HG03159 (cell line): ENCODE measurements around the gene STAG1.
A peak's percentile ranks its signal among the peaks of the same experiment; 100 is the strongest.
"Not testable (repeated sequence)": the region's sequence is repeated elsewhere in the genome, so short reads cannot be mapped to it uniquely, and the experiment has no call there.

ENCODE experiments used
- ATAC-seq: cut with Tn5 transposase; IDR thresholded peaks from one replicate; pipeline ENCODE4 v1.9.1; 2021; ENCODE audit warnings: mild to moderate bottlenecking, moderate library complexity; ENCODE audit not compliant: unreplicated experiment

The STAG1 gene

DNA sequence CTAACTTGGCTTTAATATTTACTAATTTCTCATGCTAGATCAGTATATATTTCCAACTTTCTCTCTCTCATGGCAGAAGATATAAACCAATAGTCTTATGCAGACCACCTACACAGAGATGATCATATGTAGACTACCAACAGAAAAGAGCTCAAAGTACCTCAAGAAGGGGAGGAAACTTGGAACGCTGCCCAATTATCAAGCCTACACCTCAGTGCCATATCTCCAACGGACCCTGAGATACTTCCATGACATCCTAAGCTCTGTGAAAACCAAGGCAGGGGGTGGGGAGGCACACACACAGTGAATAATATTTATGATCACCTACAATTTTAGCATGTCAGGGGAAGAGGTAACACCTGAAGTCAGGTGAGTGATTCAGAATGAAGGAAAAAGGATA lies 100.6 kb downstream of the STAG1 start:
- ATAC-seq: no peak

DNA sequence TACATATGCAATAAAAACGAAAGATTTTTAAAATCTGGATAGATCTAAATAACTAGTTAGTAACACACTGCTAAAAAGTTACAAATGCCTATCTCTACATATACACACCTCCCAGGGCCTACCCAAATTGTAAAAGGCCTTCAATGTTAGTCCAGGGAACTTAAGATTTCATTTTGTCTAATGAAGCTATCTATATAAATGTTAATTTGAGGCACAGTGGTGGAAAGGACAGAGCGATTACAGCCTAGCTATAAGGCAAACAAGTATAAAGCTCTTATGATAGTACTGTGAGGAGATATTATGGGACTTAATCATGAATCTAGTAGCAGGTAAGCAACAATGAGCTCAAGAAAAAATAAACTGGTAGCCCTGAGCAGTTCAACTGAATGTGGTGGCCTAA lies 101.7 kb downstream of the STAG1 start:
- ATAC-seq: no peak

DNA sequence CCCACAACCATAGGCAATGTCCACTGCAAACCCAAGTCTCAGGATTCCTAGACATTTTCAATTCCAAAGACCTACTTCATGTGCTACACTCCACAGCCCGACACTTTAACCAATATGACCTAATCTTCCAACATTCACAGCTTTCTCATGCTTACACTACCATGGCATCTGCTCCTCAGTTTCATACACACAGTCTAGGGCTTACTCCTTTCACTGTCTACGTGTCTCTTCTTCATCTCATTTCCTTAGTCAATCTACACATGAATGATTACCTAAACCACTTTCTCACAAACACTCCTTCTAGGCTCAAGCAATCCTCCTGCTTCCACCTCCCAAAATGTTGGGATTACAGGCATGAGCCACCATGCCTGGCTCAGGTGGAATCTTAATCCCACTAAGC lies 106.3 kb downstream of the STAG1 start:
- ATAC-seq: peak; percentile 64

DNA sequence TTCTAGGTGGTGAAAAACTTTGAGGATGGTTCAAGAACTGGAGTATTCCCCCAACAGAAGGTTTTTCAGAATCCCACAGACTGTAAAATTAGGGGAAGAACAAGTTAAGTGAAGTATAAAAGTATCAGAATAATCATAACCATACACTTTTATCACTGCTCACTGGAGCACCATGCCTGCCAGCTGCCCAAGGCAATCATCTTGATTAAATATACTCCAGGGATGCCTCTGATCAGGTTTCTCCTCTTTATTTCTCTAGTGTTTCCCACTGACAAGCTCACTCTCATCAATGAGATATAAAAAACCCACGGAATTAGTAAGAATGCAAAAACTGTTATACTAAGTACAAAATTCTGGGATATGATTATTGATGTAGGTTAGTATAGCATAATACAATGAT lies 108.0 kb downstream of the STAG1 start:
- no peak for ATAC-seq

DNA sequence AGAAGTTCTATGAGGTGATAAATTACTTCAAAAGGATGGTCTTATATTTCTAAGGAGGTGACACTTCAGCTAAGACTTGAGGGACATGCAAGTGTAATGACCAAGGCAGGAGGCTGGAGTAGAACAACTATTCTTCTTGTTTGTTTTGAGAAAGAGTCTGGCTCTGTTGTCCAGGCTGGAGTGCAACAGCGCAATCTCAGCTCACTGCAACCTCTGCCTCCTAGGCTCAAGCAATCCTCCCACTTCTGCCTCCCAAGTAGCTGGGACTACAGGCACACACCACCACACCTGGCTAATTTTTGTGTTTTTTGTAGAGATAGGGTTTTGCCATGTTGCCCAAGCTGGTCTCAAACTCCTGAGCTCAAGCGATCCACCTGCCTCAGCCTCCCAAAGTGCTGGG lies 108.8 kb downstream of the STAG1 start:
- ATAC-seq: not testable (repeated sequence)

DNA sequence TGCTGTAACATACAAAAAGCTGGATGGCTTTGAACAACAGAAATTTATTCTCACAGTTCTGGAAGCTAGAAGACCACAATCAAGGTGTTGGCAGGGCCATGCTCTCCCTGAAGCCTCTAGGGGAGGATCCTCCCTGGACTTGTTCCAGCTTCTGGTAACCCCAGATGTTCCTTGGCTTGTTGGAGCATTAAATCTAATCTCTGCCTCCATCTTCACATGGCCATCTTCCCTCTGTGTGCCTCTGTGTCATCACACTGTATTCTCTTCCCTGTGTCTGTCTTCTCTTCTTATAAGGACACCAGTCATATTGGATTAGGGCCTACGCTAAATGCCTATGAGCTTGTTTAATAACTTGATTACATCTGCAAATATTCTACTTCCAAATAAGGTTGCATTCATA lies 109.5 kb downstream of the STAG1 start:
- no peak for ATAC-seq

DNA sequence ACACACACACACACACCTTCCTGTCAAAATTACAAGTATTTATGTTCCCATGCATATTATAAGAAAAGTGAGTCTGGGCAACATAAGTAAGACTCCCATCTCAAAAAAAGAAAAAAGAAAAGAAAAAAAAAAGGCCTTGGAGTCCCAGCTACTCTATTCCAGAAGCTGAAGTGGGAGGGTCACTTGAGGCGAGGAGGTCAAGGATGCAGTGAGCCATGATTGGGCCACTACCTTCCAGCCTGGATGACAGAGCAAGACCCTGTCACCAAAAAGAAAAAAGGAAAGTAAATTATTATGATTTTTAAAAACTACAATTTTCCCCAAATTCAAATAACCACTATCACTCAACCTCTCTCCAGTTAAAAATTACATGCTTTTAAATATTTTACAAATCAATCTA lies 113.1 kb downstream of the STAG1 start:
- ATAC-seq: no peak

DNA sequence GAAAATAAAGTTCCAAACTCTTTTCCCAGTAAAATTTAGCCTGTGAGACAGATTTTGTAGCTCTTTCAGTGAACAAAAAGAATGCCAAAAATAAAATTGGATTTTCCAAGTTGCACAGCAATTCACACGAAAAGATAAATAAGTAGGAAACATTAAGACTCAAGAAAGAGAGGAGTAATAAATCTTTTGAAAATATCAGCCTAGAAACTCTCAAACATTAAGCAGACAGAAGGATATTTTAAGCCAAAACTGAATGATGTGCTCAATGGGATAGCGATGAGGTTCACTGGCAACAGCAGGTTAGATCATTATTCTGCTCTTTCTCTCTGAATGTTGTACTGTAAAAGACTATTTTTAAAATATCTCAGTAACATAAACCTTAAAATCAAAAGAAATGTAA lies 115.0 kb downstream of the STAG1 start:
- no peak for ATAC-seq

DNA sequence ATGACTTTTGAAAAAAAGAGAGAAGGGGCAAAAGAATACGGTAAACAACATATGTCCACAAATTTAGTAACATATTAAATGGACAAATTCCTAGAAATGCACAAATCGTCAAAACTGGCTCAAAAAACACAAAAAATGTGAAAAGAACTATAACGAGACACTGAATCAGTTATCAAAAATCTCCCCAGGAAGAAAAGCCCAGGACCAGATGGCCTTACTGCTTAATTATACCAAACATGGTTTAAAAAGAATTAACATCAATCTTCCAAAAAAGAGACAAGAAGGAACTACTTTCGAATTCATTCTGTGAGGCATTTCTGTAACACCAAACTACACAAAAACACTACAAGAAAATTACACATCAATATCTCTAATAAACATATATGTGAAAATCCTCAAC lies 117.4 kb downstream of the STAG1 start:
- no peak for ATAC-seq

DNA sequence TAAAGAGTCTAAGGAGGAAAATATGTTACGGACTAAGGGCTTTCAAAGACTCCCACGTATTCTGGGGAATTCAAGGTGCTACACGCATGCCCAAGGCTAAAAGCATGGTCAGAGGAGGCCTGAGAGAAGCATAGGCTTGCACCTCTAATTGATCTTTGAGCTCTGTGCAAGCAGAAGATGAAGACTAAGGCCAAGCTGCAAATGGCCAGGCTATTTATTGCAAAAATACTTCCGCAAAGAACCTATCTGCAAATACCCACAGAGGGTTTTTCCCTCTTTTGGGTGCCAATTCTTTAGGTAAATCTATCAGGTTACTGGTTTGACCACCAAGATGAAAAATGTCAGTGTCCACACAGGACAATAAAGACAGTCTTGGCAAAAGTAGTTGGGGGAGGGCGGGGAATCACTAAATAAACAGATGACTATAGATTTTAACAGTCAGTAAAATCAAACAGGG lies 119.5 kb downstream of the STAG1 start:
- no peak for ATAC-seq

DNA sequence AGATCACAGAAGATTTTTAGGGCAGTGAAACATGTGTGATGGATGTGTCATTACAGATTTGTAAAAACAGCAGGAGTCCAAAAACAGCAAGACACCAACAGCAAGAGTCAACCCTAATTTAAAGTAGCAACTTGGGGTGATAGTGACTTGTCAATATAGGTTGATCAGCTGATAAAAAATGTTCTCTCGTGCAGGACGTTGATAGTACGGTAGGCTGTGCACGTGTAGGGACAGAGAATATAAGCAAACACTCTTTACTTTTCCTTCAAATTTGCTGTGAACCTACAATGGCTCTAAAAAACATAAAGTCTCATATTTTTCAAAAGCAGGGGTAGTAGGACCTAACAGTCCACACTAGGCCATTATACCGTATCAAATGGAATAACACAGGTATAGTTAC lies 120.8 kb downstream of the STAG1 start:
- ATAC-seq: no peak

DNA sequence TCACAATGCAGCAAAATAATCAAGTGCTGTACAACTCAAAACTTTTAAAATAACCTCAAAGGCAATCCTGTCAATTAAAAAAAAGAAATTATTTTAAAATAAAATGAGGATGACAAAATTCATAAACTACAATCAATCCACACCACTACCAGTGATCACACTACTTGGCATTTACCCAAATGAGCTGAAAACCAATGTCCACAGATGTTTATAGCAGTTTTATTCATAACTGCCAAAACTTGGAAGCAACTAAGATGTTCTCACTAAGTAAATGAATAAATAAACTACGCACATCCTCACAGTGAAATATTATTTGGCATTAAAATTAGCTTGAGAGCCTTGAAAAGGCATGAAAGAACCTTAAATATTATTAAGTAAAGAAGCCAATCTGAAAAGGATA lies 121.3 kb downstream of the STAG1 start:
- ATAC-seq: no peak

DNA sequence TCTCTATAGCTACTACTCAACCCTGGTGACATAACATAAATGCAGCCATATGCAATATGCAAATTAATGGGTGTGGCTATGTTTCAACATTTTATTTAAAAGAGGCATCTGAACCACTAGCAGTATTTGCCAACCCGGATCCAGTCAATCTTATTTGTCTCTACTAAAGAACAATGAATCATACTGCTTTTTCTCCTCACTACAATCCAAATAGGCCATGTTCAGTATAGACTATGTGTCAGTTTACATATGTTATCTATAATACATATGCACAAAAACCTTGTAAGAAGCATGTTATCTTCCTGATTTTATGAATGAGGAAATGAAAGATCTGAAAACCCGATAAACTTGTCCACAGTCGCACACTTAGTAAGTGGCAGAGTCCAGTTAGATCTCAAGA lies 125.7 kb downstream of the STAG1 start:
- ATAC-seq: no peak

DNA sequence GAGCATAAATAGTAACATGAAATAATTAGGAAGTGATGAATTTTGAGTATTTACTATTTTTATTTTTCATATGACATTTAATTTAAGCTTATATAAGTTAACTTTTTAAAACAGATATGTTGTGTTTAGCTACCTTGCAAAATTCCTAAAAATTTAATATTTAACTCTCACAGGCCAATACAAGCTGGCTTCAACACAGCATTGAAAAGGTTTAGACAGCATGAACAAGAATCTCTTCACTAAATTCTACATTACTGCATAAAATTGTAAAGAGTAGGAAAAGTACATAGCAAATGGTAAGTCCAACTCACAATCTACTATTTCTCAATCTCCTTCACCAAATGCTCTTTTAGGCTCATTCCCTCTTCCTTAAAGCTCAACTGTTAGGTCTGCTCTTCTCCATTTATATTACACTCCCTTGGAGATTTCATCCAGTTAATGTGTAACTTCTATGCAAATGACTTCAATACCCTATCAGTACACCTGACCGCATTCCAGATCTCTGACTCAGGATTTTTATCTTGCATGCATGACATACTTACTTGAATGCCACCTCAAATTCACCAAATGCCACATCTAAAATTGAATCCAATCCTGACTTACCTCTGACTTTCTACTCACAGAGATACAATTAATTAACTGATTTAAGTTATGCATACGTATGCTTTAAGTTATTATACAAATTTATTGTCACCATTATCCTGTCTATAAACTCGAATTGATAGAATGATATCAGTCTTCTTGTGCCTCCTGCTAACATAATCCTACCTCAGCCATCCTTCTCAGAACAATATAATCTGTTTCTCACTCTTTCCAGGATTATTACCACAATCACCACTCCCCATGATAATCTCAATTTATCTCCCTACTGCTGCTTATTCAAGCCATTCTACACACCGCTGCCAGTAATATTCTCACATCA lies 127.0 kb downstream of the STAG1 start:
- no peak for ATAC-seq

DNA sequence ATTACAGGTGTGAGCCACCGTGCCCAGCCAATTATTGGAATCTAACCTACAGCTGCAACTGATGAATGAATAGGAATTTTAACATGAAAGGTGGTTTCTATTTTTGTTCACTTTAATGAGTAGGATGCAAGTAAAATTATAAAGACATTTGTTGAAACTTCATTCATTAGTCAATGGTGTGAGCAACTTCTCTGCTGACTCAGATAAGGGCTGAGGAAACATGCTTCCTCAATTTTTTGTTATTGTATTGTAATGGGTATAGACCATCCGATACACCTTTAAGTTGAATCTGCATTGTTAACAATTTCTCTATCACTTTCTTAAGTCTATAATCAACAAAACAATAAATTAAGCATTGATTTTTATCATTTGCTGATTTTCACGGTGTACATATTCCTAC lies 127.8 kb downstream of the STAG1 start:
- ATAC-seq: no peak

DNA sequence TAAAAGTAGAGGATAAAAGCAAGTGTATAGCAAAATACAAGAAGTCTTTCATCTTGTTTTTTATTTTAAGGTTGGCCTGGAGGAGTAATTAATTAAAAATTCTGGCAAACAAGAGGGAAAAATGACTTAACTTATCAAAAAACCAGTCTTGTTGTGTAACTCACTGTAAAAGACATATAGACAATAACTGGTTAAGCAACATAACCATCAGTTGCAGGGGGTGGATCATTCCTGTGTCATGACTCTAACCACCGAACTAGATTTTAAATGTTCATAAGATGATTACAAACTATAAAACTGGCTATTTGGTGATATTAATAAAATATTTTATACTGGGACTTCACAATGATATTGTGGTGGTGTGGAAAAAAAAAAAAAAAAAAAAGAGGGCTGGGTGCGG lies 130.6 kb downstream of the STAG1 start:
- no peak for ATAC-seq

DNA sequence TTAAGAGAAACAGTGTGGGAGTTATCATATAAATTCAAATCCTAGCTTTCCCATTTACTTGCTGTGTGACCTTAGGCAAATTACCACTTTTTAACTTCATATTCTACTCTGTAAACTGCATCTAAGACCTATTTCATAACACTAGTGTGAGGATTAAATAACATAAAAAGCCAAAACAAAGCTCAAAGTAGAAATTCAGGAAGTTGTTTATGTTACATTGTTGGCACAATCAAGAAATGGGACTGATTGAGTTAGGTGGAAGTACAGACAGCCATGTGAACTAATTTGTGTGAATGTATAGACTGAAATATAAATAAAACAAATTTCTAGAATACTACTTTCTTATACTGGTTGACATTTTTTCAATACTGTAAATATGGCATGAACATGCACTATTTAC lies 131.7 kb downstream of the STAG1 start:
- ATAC-seq: no peak

DNA sequence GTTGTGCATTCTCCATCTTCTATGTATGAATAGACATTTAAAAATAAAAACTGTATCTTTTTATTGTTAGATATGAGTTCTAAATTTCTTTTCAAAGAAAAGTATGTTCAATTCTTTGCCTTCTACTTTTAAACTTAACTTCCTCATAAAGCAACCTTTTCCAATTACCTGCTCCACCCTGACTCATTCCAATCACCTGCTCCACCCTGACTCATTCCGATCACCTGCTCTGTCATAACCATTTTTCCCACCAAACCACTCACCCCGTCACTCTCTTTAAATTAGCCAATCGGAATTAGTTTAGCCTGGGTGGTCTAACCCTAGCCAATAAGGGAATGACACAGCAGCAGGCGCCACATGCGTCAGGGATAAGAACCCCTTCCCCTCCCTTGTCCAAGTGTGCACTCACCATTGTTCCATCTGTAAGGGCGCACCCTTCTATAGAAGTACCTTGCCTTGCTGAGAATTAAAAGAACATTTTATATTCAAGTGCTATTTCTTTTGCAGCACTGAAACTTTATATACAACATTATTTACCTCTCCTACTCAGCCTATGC lies 134.1 kb downstream of the STAG1 start:
- not testable (repeated sequence) for ATAC-seq

DNA sequence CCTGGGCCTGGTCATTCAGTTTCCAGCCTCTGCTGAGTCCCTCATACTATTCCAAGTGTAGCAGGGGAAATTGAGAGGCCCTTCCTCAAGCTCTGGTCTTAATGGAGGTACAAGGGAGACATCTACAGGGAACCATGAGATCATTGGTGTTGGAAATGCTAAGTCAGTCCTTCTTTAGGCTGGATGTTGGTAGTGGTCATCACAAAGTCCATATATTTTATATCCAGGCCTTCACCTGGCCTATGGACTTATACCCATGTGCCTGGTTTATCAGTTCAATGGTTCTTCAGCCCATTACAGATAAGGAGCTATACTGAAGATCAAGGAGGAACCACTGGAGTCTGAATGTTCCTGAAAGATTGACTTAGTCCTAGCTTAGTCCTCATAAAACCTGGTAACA lies 135.0 kb downstream of the STAG1 start:
- ATAC-seq: no peak

DNA sequence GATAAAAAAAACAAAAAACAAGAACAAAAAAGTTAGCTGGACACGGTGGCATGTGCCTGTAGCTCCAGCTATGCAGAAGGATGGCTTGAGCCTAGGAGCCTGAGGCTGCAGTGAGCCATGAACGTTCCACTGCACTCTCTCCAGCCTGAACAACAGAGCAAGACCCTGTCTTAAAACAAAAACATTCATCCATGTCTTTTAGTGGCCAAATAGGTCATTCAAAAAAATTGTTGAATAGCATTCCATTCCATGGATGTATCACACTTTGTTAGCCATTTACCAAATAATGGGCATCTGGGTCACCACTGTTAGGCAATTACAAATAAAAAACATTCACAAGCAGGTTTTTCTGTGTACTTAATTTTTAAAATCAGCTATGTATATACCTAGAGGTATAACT lies 139.7 kb downstream of the STAG1 start:
- no peak for ATAC-seq

DNA sequence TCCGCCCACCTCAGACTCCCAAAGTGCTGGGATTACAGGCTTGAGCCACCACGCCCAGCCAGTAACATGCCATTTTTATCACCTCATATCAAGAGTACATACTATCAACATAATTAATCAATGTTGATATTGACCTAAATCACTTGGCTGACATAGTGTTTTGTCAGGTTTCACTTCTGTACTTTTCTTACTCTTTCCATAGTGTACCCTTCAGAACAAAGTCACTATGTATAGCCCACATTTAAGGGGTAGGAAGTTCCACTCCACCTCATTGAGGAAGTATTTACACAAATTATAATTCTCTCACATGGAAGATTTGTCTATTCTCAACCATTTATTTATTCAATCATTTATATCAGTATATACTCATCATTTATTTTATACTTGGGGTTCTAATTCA lies 145.2 kb downstream of the STAG1 start:
- no peak for ATAC-seq

DNA sequence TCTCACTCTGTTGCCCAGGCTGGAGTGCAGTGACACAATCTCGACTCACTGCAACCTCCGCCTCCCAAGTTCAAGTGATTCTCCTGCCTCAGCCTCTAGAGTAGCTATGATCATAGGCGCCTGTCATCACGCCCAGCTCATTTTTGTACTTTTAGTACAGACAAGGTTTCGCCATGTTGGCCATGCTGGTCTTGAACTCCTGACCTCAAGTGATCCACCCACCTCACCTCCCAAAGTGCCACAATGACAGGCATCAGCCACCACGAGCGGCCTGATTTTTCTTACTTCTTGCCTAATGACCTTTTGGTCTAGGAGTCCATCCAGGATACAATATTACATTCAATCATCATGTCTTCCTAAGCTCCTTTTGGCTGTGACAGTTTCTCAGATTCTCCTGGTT lies 146.0 kb downstream of the STAG1 start:
- ATAC-seq: not testable (repeated sequence)

DNA sequence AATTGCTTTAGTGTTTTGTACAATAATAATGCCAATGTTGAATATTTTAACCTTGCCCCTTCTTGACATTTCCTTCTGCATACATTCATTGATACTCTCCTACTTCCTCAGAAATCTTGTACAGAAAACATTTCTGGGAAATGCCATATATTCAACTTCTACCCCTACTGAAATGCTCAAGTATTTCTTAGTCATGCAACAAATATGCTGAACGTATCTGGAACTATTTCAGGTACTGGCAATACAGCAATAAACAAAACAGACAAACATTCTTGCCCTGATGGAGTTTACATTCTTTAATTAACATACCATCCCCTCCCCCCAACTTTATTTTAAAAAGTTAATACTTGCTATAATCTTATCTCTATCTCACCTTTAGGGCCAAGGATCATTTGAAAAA lies 147.2 kb downstream of the STAG1 start:
- no peak for ATAC-seq
